Bronchial epithelial cell (primary cell): ENCODE results near the gene NPC1L1. TPM values are rescaled to one million over a fixed set of nuclear protein-coding genes. Genes with fewer than 3 reads are reported as not detected.
"Not testable (repeated sequence)": the region's sequence is repeated elsewhere in the genome, so short reads cannot be mapped to it uniquely, and the experiment has no call there.

ENCODE experiments used
- DNase-seq: peaks from one replicate; pipeline ENCODE4 v3.0.0-alpha.2; 2010; ENCODE audit warnings: low read depth
- FAIRE-seq: peaks from 2 replicates; lab custom pipeline; 2011; peaks lifted over from hg19 to GRCh38; lab: Jason Lieb, UNC
- H3K27me3 ChIP-seq: 2 replicates; pipeline ENCODE4 v1.5.1; 2011; ENCODE audit warnings: low read length; ENCODE audit not compliant: control insufficient read depth, insufficient read depth
- H3K36me3 ChIP-seq: 2 replicates; pipeline ENCODE4 v1.5.1; 2011; ENCODE audit warnings: low read length; ENCODE audit not compliant: control insufficient read depth, insufficient read depth
- H3K4me3 ChIP-seq: 2 replicates; pipeline ENCODE4 v1.5.1; 2011; ENCODE audit warnings: mild to moderate bottlenecking, low read depth, low read length, control low read depth
- total RNA-seq: library from RNA; depleted of rRNA; stranded (reverse); fragments of >200 nt; gene quantifications from 2 replicates; pipeline ENCODE4 v1.2.1, GENCODE V29; 2014
- TF ChIP-seq, protein P1 (sequence below): IDR thresholded peaks from 2 replicates; pipeline ENCODE4 v1.5.1; 2011; ENCODE audit warnings: mild to moderate bottlenecking, moderate library complexity, low read length, control low read depth, inconsistent platforms; ENCODE audit not compliant: insufficient read depth, severe bottlenecking

Gene NPC1L1
- total RNA-seq, 1 donor from 2014 or later = under 0.01 TPM

DNA sequence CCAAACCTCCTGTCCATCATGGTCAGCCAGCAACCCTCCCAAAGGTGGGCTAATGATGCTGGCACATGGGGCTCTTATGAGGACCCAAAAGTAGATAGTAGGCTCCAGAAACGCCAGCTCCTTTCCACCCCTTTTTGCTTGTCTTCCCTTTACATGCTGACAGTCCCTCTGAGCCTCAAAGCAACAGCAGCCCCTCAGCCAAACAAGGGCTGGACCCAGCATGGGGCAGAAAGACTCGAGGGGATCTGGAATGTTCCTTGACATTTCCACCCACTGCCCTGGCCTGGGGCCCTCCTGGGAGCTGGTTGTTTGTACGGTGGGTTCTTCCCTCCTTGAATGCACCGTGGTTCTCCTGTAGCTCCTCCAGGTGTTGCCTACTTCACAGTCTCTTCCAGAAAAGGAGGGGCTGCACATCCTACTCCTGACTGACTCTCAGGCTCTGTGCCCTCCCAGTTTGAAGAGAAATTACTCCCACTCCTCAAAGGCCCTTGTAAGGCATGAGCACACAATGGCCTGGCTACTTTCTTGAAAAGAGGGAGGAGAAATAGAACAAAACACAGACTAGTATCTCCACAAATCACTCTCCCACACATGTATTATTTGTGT is 29.2 kb downstream of the NPC1L1 start:
- FAIRE-seq (no peak), DNase-seq (no peak)
- Histone ChIP-seq H3K4me3 (no peak overlapping the region), H3K27me3 (no peaks in the 10 kb centered on the region), H3K36me3 (no peaks in the 10 kb centered on the region)
- TF ChIP-seq, protein P1, sequence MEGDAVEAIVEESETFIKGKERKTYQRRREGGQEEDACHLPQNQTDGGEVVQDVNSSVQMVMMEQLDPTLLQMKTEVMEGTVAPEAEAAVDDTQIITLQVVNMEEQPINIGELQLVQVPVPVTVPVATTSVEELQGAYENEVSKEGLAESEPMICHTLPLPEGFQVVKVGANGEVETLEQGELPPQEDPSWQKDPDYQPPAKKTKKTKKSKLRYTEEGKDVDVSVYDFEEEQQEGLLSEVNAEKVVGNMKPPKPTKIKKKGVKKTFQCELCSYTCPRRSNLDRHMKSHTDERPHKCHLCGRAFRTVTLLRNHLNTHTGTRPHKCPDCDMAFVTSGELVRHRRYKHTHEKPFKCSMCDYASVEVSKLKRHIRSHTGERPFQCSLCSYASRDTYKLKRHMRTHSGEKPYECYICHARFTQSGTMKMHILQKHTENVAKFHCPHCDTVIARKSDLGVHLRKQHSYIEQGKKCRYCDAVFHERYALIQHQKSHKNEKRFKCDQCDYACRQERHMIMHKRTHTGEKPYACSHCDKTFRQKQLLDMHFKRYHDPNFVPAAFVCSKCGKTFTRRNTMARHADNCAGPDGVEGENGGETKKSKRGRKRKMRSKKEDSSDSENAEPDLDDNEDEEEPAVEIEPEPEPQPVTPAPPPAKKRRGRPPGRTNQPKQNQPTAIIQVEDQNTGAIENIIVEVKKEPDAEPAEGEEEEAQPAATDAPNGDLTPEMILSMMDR = no peak

DNA sequence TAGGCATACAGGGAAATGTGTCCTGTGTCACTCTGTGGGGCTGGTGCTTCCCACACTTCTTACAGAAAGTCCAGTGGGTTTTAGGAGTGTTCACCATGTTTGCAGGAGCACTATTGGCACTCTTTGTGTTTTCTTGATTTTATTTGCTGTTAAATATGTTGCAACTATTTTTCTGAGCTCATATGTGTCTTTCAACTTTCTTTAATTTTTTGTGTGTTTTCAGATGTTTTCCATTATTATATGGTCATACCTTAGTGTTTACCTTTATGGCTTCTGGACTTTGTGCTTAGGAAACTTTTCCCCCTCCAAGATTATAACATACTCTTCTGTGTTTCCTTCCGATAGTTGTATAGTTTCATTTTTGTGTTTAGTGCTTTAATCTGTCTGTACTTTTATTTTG is 29.9 kb downstream of the NPC1L1 start:
- FAIRE-seq = no peak
- TF ChIP-seq, protein P1 = no peak
- H3K36me3 ChIP-seq = no peaks in the 10 kb centered on the region
- no peak overlapping the region for H3K4me3 ChIP-seq
- no peaks in the 10 kb centered on the region for H3K27me3 ChIP-seq
- DNase-seq = no peak

DNA sequence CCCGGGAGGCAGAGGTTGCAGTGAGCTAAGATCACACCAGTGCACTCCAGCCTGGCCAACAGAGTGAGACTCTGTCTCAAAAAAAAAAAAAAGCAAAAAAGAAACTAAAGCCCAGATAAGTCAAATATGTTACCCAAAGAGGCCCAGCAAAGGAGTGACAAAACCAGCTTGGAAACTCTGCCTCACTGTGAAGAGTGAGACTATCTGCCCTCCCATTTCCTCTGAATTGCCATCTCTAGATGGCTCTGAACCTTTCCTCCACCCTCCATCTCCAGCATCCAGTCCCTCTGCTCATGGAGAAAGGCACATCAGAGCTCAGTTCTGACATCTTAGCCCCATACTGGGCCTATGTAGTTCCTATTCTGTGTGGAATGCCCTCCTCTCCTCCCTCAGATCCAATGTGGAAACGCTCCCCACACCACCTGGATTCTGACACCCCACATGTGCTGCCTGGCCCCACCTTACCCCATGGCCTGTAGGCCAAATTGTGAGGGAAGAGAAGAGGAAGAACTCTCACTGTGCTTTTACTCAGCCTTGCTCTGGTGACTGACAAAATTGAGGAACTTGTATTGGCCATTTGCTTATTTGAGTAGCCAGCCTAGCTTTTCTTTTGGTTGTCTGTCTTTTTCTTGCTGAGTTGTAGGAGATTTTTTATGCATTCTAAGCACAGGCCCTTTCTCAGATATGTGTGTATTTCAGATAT is 32.7 kb downstream of the NPC1L1 start:
- no peaks in the 10 kb centered on the region for H3K27me3 ChIP-seq
- TF ChIP-seq, protein P1 = no peak
- H3K36me3 ChIP-seq = no peaks in the 10 kb centered on the region
- DNase-seq (no peak), FAIRE-seq (no peak)
- no peak overlapping the region for H3K4me3 ChIP-seq

DNA sequence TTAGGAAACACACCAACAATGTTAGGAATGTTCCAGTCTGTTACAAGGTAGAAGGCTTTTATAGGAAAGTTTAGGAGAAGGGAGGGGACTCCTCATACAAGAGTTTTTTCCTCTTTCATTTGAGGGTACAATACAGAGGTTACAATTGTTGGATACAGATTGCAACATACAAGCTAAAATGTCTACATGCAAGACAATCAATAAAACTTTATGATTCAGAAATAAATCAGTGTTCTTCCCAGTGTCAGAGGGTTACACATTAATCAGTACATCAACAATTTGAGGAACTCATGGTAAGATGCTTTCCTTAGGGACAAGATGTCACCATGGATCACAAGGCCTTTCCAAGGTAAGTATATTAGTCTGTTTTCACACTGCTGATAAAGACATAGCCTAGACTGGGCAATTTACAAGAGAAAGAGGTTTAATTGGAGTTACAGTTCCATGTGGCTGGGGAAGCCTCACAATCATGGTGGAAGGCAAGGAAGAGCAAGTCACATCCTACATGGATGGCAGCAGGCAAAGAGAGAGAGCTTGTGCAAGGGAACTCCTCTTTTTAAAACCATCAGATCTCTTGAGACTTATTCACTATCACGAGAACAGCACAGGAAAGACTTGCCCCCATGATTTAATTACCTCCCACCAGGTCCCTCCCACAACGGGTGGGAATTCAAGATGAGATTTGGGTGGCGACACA is 34.4 kb downstream of the NPC1L1 start:
- not testable (repeated sequence) for H3K36me3 ChIP-seq, H3K27me3 ChIP-seq, H3K4me3 ChIP-seq, FAIRE-seq, DNase-seq

DNA sequence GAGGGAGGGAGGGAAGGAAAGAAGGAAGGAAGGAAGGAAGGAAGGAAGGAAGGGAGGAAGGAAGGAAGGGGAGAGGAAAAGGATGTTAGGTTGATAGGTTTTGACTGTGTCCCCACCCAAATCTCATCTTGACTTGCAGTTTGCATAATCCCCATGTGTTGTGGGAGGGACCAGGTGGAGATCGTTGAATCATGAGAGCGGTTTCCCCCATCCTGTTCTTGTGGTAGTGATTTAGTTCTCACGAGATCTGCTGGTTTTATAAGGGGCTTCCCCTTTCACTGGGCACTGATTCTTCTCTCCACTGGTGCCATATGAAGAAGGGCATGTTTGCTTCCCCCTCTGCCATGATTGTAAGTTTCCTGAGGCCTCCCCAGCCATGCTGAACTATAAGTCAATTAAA is 35.5 kb downstream of the NPC1L1 start:
- Histone ChIP-seq H3K4me3 (no peak overlapping the region), H3K36me3 (no peaks in the 10 kb centered on the region), H3K27me3 (no peaks in the 10 kb centered on the region)
- DNase-seq (no peak), FAIRE-seq (no peak)
- TF ChIP-seq, protein P1 = no peak

DNA sequence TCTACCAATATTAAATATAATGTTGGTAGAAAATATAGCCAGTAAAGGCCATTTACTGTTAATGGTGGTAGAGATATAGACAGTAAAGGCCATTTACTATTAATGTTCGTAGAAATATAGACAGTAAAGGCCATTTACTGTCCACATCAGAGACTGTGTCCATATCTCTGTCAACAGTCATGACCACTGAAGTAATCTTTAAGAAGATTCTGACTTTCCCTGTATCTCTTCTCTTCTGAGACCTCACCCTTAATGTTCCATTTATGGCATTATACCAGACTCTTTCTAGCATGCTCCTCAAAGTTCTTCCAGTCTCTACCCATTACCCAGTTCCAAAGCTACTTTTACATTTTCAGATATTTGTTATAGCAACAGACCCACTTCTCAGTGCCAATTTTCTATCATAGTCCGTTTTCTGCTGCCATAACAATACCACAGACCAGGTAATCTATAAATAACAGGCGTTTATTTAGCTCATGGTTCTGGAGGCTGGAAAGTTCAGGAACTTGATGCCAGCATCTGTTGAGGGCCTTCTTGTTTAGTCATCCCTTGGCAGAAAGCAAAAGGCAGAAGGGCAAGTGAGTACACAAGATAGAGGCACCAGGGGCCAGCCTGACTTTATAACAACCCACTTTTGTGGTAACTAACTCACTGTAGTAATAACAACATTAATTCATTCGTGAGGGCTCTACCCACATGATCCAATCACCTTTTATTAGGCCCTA is 42.7 kb downstream of the NPC1L1 start:
- no peaks in the 10 kb centered on the region for H3K27me3 ChIP-seq
- H3K4me3 ChIP-seq = no peak overlapping the region
- TF ChIP-seq, protein P1 = no peak
- FAIRE-seq (no peak), DNase-seq (no peak)
- no peaks in the 10 kb centered on the region for H3K36me3 ChIP-seq
